ENCODE measurements around the gene GRIA4. TPM values are rescaled to one million over a fixed set of nuclear protein-coding genes. Genes with fewer than 3 reads are reported as not detected.

Gene GRIA4
- polyA plus RNA-seq, 3 donors: not detected

GRCh38 chr11:105622016-105622415 is 12.1 kb downstream of the GRIA4 start:
- H3K79me2 ChIP-seq (ENCODE audit: insufficient read depth, low read length): no peaks in the 10 kb centered on the region
- no peak overlapping the region for H3K27ac ChIP-seq (ENCODE audit: low read depth in 1 of 2, low read length in 2 of 2)
- H3K36me3 ChIP-seq (replicated peaks in 1 of 2; ENCODE audit: control insufficient read depth in 1 of 2, insufficient read depth in 2 of 2, low read length in 2 of 2): no peaks in the 10 kb centered on the region
- Mint-ChIP-seq H3K4me3 (no peak overlapping the region), H3K27ac (no peak overlapping the region), H3K4me1 (no peaks in the 10 kb centered on the region), H3K27me3 (ENCODE audit: low read depth in 3 of 3) (no peaks in the 10 kb centered on the region), H3K36me3 (no peaks in the 10 kb centered on the region), H3K9me3 (peaks cover 0 to 4% (median 0%) of the 10 kb centered on the region in 7 donors)
- TF ChIP-seq CTCF (IDR thresholded peaks at IDR 0.05): no peak
- H3K9ac ChIP-seq (ENCODE audit: insufficient read depth, low read length, poor library complexity, severe bottlenecking): no peak overlapping the region
- no peaks in the 10 kb centered on the region for H3K9me3 ChIP-seq (replicated peaks in 1 of 2; ENCODE audit: control insufficient read depth in 1 of 2, insufficient read depth in 1 of 2, low read length in 2 of 2)
- WGBS (ENCODE audit: insufficient coverage): no CpG with 5 or more reads among the region's 2 CpGs
- H3K27me3 ChIP-seq (ENCODE audit: control insufficient read depth in 2 of 2, insufficient read depth in 2 of 2, low read length in 2 of 2): no peaks in the 10 kb centered on the region
- no peaks in the 10 kb centered on the region for H4K20me1 ChIP-seq (ENCODE audit: insufficient read depth, low read length)
- no peak overlapping the region for H3K4me2 ChIP-seq (replicated peaks; ENCODE audit: extremely low read depth, low read length, poor library complexity, severe bottlenecking)
- DNase-seq: no peak
- no peak overlapping the region for H2AFZ ChIP-seq (ENCODE audit: insufficient read depth, low read depth, low read length, poor library complexity, severe bottlenecking)
- intact Hi-C loops (cut with micrococcal nuclease): no loop called here
- H3K4me1 ChIP-seq (ENCODE audit: control insufficient read depth in 1 of 2, insufficient read depth in 2 of 2, low read length in 2 of 2): no peaks in the 10 kb centered on the region
- no peak overlapping the region for H3K4me3 ChIP-seq (replicated peaks in 1 of 3; ENCODE audit: low read depth in 2 of 3, low read length in 3 of 3)

GRCh38 chr11:105632316-105632715 is 22.4 kb downstream of the GRIA4 start:
- no peak overlapping the region for H3K27ac Mint-ChIP-seq
- no peak for TF ChIP-seq CTCF (IDR thresholded peaks at IDR 0.05)
- peaks cover 0 to 7% (median 0%) of the 10 kb centered on the region in 7 donors for H3K9me3 Mint-ChIP-seq
- H3K9me3 ChIP-seq (replicated peaks in 1 of 2; ENCODE audit: control insufficient read depth in 1 of 2, insufficient read depth in 1 of 2, low read length in 2 of 2): no peaks in the 10 kb centered on the region
- H2AFZ ChIP-seq (ENCODE audit: insufficient read depth, low read depth, low read length, poor library complexity, severe bottlenecking): no peak overlapping the region
- no peaks in the 10 kb centered on the region for H3K27me3 ChIP-seq (ENCODE audit: control insufficient read depth in 2 of 2, insufficient read depth in 2 of 2, low read length in 2 of 2)
- H3K4me2 ChIP-seq (replicated peaks; ENCODE audit: extremely low read depth, low read length, poor library complexity, severe bottlenecking): no peak overlapping the region
- no peaks in the 10 kb centered on the region for H3K4me1 Mint-ChIP-seq
- H3K36me3 Mint-ChIP-seq: no peaks in the 10 kb centered on the region
- H3K4me3 ChIP-seq (replicated peaks in 1 of 3; ENCODE audit: low read depth in 2 of 3, low read length in 3 of 3): no peak overlapping the region
- H3K36me3 ChIP-seq (replicated peaks in 1 of 2; ENCODE audit: control insufficient read depth in 1 of 2, insufficient read depth in 2 of 2, low read length in 2 of 2): no peaks in the 10 kb centered on the region
- intact Hi-C loops (cut with micrococcal nuclease): no loop called here
- H3K4me1 ChIP-seq (ENCODE audit: control insufficient read depth in 1 of 2, insufficient read depth in 2 of 2, low read length in 2 of 2): no peaks in the 10 kb centered on the region
- no peak for DNase-seq
- H3K4me3 Mint-ChIP-seq: no peak overlapping the region
- H3K27me3 Mint-ChIP-seq (ENCODE audit: low read depth in 3 of 3): peaks cover 0 to 2% (median 0%) of the 10 kb centered on the region in 3 donors
- no peak overlapping the region for H3K9ac ChIP-seq (ENCODE audit: insufficient read depth, low read length, poor library complexity, severe bottlenecking)
- no peaks in the 10 kb centered on the region for H3K79me2 ChIP-seq (ENCODE audit: insufficient read depth, low read length)
- no peak overlapping the region for H3K27ac ChIP-seq (ENCODE audit: low read depth in 1 of 2, low read length in 2 of 2)
- H4K20me1 ChIP-seq (ENCODE audit: insufficient read depth, low read length): no peaks in the 10 kb centered on the region
